ENCODE data around the gene POMT1. TPM values are rescaled to one million over a fixed set of nuclear protein-coding genes. Genes with fewer than 3 reads are reported as not detected.

The POMT1 gene
- total RNA-seq, 1 donor from 2014 or later, result 31.1 TPM

- peaks cover 14% of the 10 kb centered on the region for H3K27me3 Mint-ChIP-seq (ENCODE audit: insufficient read depth, low read depth)
- H3K79me2 ChIP-seq (ENCODE audit: low read depth), result peaks cover 31% of the 10 kb centered on the region
- peaks cover 48% of the 10 kb centered on the region for H3K36me3 Mint-ChIP-seq
Measured at GRCh38 chr9:131481441-131482342, 21.0 kb upstream of the POMT1 start.

GRCh38 chr9:131482343-131483006, 20.2 kb upstream of the POMT1 start:
- no peaks in the 10 kb centered on the region for H3K4me1 Mint-ChIP-seq
- Histone ChIP-seq H3K4me2 (no peak overlapping the region), H3K79me2 (ENCODE audit: low read depth) (peaks cover 31% of the 10 kb centered on the region), H3K4me3 (no peak overlapping the region), H3F3A (ENCODE audit: low read depth) (peaks cover 6% of the 10 kb centered on the region), H3K9ac (no peak overlapping the region), H3K27me3 (no peaks in the 10 kb centered on the region), H3K36me3 (peaks cover 16% of the 10 kb centered on the region), H3K4me1 (no peaks in the 10 kb centered on the region), H4K20me1 (ENCODE audit: low read depth) (peaks cover 78% of the 10 kb centered on the region), H3K9me3 (ENCODE audit: low read depth) (no peaks in the 10 kb centered on the region), H2AFZ (replicated peaks) (no peak overlapping the region), H3K27ac (no peak overlapping the region)
- H3K36me3 Mint-ChIP-seq, result peaks cover 51% of the 10 kb centered on the region
- no peak for DNase-seq (ENCODE audit: low spot score)
- H3K9me3 Mint-ChIP-seq, result no peaks in the 10 kb centered on the region
- H3K27me3 Mint-ChIP-seq (ENCODE audit: insufficient read depth, low read depth), result peaks cover 20% of the 10 kb centered on the region
- no peak overlapping the region for H3K4me3 Mint-ChIP-seq
- no peak for TF ChIP-seq EZH2phosphoT487 (IDR thresholded peaks at IDR 0.05)
- no peak for TF ChIP-seq CTCF (IDR thresholded peaks at IDR 0.05)
- TF ChIP-seq EZH2 (IDR thresholded peaks at IDR 0.05), result no peak
- H3K27ac Mint-ChIP-seq, result no peak overlapping the region

More at GRCh38 chr9:131481441-131482342, 21.0 kb upstream of the POMT1 start:
- Mint-ChIP-seq H3K4me3 (no peak overlapping the region), H3K27ac (no peak overlapping the region), H3K4me1 (no peaks in the 10 kb centered on the region), H3K9me3 (no peaks in the 10 kb centered on the region)
- Histone ChIP-seq H3K9ac (no peak overlapping the region), H2AFZ (replicated peaks) (no peak overlapping the region), H3K4me3 (no peak overlapping the region), H3K27ac (no peak overlapping the region), H3F3A (ENCODE audit: low read depth) (peaks cover 14% of the 10 kb centered on the region), H3K4me2 (no peak overlapping the region), H3K36me3 (peaks cover 15% of the 10 kb centered on the region), H3K9me3 (ENCODE audit: low read depth) (no peaks in the 10 kb centered on the region), H3K27me3 (no peaks in the 10 kb centered on the region), H3K4me1 (no peaks in the 10 kb centered on the region), H4K20me1 (ENCODE audit: low read depth) (peaks cover 80% of the 10 kb centered on the region)
- DNase-seq (ENCODE audit: low spot score), result no peak
- no peak for TF ChIP-seq EZH2phosphoT487 (IDR thresholded peaks at IDR 0.05)
- TF ChIP-seq EZH2 (IDR thresholded peaks at IDR 0.05), result no peak
- no peak for TF ChIP-seq CTCF (IDR thresholded peaks at IDR 0.05)

- Histone ChIP-seq H3K4me2 (no peak overlapping the region), H3K79me2 (ENCODE audit: low read depth) (peaks cover 31% of the 10 kb centered on the region), H2AFZ (replicated peaks) (no peak overlapping the region), H4K20me1 (ENCODE audit: low read depth) (peaks cover 74% of the 10 kb centered on the region), H3K4me1 (no peaks in the 10 kb centered on the region), H3K27ac (no peak overlapping the region), H3K4me3 (no peak overlapping the region), H3K36me3 (peaks cover 16% of the 10 kb centered on the region), H3F3A (ENCODE audit: low read depth) (no peaks in the 10 kb centered on the region), H3K27me3 (no peaks in the 10 kb centered on the region), H3K9me3 (ENCODE audit: low read depth) (no peaks in the 10 kb centered on the region), H3K9ac (no peak overlapping the region)
- Mint-ChIP-seq H3K9me3 (no peaks in the 10 kb centered on the region), H3K36me3 (peaks cover 51% of the 10 kb centered on the region), H3K4me3 (no peak overlapping the region), H3K27me3 (ENCODE audit: insufficient read depth, low read depth) (peaks cover 21% of the 10 kb centered on the region), H3K4me1 (no peaks in the 10 kb centered on the region), H3K27ac (no peak overlapping the region)
- no peak for DNase-seq (ENCODE audit: low spot score)
- TF ChIP-seq EZH2 (IDR thresholded peaks at IDR 0.05) (no peak), CTCF (IDR thresholded peaks at IDR 0.05) (no peak)
Measured at GRCh38 chr9:131483319-131484050, 19.2 kb upstream of the POMT1 start.
